ENCODE measurements around the gene TLR9.

DNA sequence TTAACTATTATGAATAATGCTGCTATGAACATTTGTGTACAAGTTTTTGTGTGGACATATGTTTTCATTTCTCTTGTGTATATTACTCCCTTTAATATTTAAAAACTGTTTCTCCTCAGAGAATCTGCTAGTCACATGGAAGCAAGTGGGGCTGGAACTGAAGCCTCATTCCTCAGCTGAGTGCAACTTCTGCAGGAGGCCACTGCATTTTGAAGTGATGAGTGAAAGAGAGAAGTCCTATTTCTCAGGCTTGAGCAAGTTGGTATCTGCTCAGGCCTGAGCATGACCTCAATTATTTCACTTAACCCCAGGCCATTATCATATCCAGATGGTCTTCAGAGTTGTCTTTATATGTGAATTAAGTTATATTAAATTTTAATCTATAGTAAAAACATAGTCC is 11.5 kb downstream of the TLR9 start:
- TF ChIP-seq, protein P1, sequence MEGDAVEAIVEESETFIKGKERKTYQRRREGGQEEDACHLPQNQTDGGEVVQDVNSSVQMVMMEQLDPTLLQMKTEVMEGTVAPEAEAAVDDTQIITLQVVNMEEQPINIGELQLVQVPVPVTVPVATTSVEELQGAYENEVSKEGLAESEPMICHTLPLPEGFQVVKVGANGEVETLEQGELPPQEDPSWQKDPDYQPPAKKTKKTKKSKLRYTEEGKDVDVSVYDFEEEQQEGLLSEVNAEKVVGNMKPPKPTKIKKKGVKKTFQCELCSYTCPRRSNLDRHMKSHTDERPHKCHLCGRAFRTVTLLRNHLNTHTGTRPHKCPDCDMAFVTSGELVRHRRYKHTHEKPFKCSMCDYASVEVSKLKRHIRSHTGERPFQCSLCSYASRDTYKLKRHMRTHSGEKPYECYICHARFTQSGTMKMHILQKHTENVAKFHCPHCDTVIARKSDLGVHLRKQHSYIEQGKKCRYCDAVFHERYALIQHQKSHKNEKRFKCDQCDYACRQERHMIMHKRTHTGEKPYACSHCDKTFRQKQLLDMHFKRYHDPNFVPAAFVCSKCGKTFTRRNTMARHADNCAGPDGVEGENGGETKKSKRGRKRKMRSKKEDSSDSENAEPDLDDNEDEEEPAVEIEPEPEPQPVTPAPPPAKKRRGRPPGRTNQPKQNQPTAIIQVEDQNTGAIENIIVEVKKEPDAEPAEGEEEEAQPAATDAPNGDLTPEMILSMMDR (conservative IDR thresholded peaks at IDR 0.05), result no peak
- TF ChIP-seq EZH2 (IDR thresholded peaks at IDR 0.05; ENCODE audit: low read depth), result no peak
